HG03439 (cell line): ENCODE results near the gene IL1R1.

ENCODE experiments used
- ATAC-seq: cut with Tn5 transposase; IDR thresholded peaks from one replicate; pipeline ENCODE4 v1.9.1; 2021; ENCODE audit warnings: mild to moderate bottlenecking, moderate library complexity; ENCODE audit not compliant: unreplicated experiment

IL1R1 gene

GRCh38 chr2:102197389-102198137 is 55.0 kb downstream of the IL1R1 start:
- no peak for ATAC-seq

DNA sequence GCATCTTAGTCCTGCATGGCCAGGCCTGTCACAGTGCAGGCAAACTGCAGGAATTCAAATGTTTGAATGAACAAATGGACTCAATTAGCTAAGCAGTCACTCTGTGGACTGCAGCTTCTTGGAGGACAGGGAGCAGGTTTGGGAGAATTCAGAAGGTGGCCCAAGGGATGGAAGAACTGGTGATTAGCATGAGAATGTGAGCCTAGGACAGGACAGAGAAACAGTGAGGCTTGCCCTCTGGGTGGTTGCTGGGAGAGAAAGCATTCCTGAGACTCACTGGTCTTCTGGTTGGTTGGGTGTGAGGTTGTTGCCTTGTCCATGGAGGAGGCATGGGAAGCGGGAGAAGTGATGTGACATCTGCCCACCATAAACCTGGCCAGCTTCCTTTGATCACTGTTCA is 58.0 kb downstream of the IL1R1 start:
- no peak for ATAC-seq

DNA sequence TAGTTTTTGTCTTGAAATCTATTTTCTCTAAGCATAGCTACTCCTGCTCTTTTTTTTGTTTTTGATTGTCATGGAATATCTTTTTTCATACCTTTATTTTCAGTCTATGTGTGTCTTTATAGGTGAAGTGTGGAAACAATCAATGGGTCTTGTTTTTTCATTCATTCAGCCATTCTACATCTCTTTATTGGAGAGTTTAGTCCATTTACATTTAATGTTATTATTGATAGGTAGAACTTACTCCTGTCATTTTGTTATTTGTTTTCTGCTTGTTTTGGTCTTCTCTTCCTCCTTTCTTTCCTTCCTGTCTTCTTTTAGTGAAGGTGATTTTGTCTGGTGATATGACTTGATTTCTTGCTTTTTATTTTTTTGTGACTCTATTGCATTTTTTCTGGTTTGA is 62.1 kb downstream of the IL1R1 start:
- no peak for ATAC-seq

DNA sequence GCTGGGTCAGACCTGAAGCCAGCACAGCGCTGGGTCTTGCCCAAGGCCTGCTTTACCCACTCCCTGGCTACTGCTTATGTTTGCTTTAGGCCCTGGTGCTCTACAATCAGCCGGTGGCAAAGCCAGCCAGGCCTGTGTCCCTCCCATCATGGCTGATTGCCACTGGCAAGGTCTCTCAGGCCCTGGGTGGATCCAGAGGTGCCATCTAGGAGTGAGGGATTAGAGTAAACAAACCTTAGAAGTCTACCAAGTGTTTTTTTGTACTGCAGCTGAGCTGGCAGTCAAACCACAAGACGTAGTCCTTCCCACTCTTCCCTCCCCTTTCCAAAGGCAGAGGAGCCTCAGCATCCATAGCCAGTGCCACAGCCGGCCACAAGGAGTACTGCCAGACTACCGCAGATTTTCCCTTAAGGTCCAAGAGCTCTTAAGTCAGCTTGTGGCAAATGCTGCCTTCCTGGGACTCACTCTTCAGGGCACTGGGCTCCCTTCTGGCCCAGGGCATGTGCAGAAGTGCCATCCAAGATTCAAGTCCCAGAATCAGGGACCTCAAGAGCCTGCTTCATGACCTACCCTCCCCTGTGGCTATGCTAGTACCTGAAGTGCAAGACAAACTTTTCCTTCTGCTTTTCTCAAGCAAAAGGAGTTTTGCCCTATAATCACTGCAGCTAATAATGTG is 64.3 kb downstream of the IL1R1 start:
- ATAC-seq = no peak

DNA sequence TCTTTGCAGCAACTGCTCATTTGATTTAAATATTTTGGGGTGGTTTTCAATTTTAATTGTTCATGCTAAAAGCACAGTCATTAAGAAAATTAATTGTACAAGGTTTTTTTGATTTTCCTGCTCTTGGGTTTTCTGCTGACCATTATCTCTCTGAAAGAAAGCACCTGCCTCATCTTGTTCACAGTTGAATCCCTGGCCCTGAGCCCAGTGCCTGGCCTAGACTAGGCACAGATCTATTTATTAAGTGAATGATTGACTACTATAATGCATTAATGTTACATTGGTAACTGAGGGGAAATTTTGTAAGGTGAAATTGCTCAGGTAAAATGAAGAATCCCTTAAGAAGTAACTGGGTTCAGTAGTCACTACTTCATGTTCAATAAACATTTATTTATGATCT is 66.2 kb downstream of the IL1R1 start:
- no peak for ATAC-seq

- no peak for ATAC-seq
Measured at GRCh38 chr2:102209474-102209873, 66.9 kb downstream of the IL1R1 start.

- no peak for ATAC-seq
Measured at GRCh38 chr2:102217032-102217431, 74.5 kb downstream of the IL1R1 start.

DNA sequence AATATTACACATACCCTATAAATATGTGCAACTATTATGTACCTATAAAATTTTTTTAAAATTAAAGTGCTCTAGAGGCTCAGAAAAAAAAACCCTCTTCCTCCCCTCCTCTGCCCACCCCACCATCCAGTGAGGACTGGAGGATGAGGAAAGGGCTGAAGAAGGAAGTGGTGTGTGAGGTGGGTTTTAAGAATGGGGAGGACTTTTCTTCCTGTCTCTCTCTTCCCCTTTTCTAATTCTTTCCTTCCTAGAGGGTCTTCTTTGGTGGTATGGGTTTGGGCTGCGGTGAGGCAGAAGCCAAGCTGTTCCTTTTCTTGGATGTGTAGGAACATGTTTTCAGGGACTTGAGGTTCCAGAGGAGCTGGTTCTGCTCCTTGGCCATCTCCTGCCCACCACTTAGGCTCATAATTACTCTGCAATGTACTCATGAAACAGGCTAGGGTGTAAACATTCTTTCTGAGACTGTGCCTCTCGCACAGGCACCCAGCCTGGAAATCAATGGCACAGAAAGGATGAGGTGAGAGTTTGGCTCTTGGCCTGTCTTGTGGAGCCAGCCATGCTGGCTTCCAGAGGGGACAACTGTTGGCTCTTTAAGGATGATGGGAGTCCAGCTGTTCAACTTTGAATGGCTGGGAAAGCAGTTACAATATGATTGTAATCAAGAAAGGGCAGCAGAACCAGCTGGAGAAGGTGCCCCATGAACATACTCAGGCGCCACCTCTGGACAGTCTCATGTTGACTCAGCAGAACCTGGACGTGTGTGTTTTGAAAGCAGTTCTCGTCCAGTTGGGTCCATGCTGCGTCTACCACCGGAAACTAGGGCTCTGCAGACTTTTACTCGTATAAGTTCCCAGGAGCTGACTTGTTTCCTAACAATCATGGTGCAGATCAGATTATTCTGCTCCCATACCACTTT is 82.5 kb downstream of the IL1R1 start:
- ATAC-seq = no peak

DNA sequence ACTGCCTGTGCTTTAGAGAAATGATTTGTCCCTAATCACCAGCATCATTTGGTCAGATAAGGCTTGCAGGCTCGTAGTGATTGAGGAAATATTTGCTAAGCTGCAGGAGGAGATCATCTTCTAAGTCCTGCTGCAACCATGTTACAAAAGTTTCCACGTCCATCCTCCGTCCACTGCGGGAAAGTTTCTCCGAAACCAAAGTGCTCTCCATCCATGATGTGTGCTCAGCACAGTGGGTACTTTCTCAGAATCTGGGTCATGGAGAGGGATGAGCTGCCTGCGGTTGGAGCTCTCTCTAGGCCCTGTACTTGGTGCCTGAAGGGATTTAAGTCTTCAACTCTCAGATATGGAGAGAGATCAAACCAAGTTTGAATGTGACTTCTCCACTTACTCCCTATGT is 83.6 kb downstream of the IL1R1 start:
- ATAC-seq = no peak

- no peak for ATAC-seq
Measured at GRCh38 chr2:102226612-102227391, 84.3 kb downstream of the IL1R1 start.

- no peak for ATAC-seq
Measured at GRCh38 chr2:102229141-102229769, 86.7 kb downstream of the IL1R1 start.
